Panc1 (cell line): Measurements from ENCODE around the gene FAP.

Experiments
- CTCF ChIP-seq: fragments of 450-650 bp; IDR thresholded peaks from 2 replicates; pipeline ENCODE4 v1.5.1; 2017; ENCODE audit warnings: mild to moderate bottlenecking
- POLR2AphosphoS5 ChIP-seq: IDR thresholded peaks from 2 replicates; pipeline ENCODE4 v1.6.1; 2012; ENCODE audit warnings: mild to moderate bottlenecking, low read depth, low read length, moderate library complexity
- TF ChIP-seq, protein P1 (sequence below), 2 experiments: IDR thresholded peaks; 2 replicates each; pipeline ENCODE4 v1.6.1; 2011 to 2012; ENCODE audit warnings: low read depth in 2 of 2, control low read depth in 1 of 2, low read length in 1 of 2, mild to moderate bottlenecking in 1 of 2, moderate library complexity in 1 of 2; ENCODE audit not compliant: insufficient read depth in 1 of 2

- TF ChIP-seq CTCF (no peak), POLR2AphosphoS5 (no peak)
- TF ChIP-seq, protein P1, sequence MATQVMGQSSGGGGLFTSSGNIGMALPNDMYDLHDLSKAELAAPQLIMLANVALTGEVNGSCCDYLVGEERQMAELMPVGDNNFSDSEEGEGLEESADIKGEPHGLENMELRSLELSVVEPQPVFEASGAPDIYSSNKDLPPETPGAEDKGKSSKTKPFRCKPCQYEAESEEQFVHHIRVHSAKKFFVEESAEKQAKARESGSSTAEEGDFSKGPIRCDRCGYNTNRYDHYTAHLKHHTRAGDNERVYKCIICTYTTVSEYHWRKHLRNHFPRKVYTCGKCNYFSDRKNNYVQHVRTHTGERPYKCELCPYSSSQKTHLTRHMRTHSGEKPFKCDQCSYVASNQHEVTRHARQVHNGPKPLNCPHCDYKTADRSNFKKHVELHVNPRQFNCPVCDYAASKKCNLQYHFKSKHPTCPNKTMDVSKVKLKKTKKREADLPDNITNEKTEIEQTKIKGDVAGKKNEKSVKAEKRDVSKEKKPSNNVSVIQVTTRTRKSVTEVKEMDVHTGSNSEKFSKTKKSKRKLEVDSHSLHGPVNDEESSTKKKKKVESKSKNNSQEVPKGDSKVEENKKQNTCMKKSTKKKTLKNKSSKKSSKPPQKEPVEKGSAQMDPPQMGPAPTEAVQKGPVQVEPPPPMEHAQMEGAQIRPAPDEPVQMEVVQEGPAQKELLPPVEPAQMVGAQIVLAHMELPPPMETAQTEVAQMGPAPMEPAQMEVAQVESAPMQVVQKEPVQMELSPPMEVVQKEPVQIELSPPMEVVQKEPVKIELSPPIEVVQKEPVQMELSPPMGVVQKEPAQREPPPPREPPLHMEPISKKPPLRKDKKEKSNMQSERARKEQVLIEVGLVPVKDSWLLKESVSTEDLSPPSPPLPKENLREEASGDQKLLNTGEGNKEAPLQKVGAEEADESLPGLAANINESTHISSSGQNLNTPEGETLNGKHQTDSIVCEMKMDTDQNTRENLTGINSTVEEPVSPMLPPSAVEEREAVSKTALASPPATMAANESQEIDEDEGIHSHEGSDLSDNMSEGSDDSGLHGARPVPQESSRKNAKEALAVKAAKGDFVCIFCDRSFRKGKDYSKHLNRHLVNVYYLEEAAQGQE (IDR thresholded peaks at IDR 0.05; ENCODE audit: insufficient read depth in 1 of 2, low read depth in 2 of 2, low read length in 1 of 2) = no peak
Observed at GRCh38 chr2:162198239-162198638, 45.0 kb downstream of the FAP start.
